G401 (cell line): ENCODE data around the gene MX1. TPM values are rescaled to one million over a fixed set of nuclear protein-coding genes. Genes with fewer than 3 reads are reported as not detected.

Experiments
- DNase-seq: peaks from one replicate; pipeline ENCODE4 v3.0.0-alpha.2; 2015; ENCODE audit warnings: low spot score
- in situ Hi-C: cut with HindIII; loops from 2 replicates; pipeline ENCODE4 v1.10.0; 2016; ENCODE audit warnings: low sequenced_read_pairs, mixed read lengths
- total RNA-seq: library from RNA; depleted of rRNA; stranded (reverse); fragments of >200 nt; shearing (Covaris generic); gene quantifications from 2 replicates; pipeline ENCODE4 v1.2.3, GENCODE V29; 2014

The MX1 gene
- total RNA-seq, 1 experiment from 2014 or later: not detected

DNA sequence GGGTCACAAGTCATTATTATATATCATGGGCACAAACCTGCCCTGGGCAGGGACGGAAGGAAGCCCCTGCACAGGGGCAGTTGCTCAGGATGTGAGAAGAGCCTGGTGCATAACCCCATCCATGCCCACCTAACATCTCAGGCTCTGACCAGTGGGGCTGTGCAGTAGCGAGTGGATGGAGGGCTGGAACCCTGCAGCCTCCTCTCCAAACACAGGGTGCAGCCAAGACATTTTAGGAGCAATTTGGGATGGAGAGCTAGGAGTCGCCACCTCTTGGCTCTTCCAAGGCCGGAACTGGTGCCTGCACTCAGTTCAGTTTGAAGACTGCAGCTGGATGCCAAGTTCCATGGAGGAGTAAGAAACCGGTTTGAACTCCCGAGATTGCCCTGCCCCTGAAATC lies 2.8 kb downstream of the MX1 start:
- DNase-seq: no peak
- in situ Hi-C loops: no loop called here

DNA sequence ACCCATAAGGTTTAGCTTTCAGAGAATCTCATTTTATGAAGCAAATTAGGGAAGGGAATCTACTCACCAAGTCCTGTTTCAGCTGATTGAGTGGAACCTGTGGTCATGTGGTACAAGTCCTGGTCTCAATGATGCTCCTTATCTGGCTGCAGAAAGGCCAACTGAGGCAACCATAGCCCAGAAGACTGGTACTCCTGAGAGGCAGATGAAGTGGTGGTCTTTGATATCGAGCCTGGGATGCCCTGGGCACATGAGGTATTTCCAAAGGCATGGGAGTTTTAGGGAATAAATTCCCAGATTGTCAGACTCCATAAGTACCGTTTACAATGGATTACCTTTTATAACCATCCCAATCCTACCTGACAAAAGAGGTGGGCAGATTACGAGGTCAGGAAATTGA lies 3.3 kb downstream of the MX1 start:
- DNase-seq: no peak
- in situ Hi-C loops: no loop called here

DNA sequence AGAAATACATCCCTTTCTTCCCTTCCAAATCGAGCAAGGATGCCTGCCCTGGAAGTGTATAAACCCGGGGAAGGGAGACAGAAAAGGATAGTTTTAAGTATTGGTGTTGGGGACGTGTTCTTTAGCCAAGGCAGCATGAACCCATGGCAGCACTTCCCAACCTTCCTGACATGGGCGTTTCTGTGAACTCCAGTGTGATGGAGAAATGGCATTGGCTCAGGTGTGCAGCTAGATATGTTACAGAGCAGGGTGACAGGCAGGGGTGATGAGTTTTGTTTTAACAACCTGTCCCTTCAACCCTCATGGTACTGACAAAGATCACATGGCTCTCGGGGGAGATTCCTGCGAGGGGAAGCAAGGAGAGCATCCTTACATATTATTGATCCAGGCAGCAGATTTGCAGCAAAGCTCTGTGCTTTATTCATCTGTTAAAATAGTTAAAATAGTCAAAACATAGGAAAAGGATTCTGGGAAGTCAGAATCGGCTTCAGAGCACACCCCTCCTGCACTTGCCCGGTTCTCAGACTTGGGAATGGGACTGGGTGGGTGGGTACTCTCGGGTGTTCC lies 4.0 kb downstream of the MX1 start:
- in situ Hi-C loops: no loop called here

DNA sequence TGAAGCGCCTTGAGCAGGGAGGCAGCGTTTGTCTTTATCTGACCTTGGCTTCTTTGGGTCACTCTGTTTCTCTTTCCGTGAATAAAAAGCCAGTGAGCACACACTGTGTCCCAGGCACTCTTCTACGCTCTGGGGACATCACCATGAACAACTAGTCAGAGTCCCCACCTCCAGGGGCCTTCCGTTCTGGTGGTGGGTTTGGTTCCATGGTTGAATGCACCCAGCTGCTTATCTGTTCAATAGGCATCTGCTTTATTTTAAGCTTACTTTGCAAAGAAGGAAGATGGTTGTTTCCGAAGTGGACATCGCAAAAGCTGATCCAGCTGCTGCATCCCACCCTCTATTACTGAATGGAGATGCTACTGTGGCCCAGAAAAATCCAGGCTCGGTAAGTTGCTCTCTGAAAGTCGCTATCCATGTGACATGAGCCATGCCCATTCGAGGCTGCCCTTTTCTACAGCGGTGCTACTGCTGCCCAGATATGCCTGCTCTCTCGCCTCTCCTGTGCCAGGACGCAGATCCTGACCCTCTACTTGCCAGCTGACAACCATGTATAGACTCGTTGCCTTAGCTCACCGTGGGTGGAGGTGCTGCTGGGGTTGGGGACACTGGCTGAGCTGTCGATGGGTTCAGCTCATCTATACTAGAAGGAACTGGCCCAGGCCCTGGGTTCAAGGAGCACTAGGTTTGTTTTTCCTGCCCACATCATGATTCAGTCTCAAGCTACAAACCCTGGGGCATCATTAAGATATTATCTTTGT lies 5.9 kb downstream of the MX1 start:
- in situ Hi-C loops: no loop called here

More for the DNA sequence above, 4.0 kb downstream of the MX1 start:
- no peak for DNase-seq

DNA sequence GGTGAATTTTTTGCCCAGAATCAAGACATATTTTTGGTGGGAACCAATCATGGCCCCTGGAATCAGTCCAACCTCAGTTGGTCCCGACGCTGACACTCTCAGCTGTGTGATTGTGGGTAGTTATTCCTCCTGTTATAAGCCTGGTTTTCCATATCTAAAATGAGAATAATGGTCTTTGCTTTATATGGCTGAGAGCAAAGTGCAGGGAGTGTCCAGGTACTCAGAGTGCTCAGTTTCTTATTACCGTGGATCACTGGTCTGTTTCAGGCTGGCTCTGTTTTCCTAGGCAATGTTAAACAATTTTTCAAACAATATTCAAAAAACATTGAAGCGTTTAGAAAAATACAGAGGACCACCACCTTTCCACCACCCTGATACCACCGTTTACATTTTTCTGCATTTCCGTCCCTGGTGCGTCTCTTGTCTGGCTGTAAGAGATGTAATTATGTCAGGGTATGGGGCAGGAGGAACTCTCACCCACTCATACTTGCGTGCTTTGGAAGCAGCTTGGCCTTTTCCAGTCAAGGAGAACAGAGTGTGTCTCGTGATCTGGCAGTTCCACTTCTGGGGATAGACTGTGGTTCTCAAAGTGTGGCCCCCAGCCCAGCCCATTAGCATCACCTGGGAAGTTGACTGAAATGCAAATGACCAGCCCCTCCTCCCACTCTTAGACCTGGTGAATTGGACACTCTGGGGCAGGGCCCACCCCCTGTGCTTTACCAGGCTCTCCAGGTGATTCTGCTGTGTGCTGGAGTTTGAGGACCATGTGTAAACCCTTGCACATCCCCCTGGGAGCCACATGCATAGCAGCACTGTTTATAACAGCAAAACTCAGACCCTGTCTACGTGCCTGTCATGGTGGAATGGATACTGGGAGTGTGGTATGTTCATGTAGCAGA lies 6.8 kb downstream of the MX1 start:
- no peak for DNase-seq

More for the DNA sequence above, 5.9 kb downstream of the MX1 start:
- no peak for DNase-seq

DNA sequence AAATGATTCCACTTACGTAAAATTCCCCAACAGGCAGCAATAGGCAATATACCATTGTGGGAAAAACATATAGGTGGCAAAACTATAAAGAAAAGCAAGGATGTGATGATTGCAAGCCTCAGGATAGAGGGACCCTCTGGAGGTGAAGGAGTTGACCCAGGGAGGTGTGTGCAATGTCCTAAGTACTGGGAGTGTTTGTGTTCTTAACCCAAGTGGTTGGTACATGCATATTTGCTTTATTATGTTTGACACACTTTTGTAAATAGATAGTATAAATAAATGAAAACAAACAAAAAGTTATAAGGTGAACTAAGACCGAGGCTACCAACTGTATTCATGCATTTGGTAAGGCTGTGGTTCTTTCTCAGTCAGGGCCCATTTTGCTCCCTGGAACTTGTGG lies 7.5 kb downstream of the MX1 start:
- in situ Hi-C loops: no loop called here
- no peak for DNase-seq

More for the DNA sequence above, 6.8 kb downstream of the MX1 start:
- in situ Hi-C loops: no loop called here

DNA sequence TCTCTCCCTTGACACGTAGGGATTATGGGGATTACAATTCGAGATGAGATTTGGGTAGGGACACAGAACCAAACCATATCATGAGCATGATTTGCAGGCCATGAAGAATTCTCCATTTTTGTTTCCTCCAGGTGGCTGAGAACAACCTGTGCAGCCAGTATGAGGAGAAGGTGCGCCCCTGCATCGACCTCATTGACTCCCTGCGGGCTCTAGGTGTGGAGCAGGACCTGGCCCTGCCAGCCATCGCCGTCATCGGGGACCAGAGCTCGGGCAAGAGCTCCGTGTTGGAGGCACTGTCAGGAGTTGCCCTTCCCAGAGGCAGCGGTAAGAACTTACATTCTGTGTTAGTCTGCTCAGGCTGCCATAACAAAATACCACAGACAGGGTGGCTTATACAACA lies 9.7 kb downstream of the MX1 start:
- DNase-seq: no peak
- in situ Hi-C loops: no loop called here

DNA sequence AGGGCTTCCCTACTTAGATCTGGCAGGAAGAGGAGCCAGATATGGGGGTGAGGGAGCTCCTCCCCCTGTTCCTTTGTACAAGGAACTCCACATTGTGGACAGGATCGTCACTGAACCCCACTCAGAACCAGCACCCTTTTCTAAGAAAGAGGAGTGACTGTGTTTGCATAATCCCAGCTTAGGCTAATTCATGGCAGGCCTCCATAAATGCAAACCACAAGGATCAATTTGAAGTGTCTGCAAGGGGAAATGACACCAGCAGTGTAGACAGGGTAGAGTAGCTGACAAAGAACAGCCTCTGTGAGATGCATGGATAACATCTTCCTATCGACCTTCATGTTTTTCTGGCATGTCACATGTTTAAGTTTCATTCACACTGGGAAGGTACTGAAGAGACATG lies 11.7 kb downstream of the MX1 start:
- in situ Hi-C loops: no loop called here

DNA sequence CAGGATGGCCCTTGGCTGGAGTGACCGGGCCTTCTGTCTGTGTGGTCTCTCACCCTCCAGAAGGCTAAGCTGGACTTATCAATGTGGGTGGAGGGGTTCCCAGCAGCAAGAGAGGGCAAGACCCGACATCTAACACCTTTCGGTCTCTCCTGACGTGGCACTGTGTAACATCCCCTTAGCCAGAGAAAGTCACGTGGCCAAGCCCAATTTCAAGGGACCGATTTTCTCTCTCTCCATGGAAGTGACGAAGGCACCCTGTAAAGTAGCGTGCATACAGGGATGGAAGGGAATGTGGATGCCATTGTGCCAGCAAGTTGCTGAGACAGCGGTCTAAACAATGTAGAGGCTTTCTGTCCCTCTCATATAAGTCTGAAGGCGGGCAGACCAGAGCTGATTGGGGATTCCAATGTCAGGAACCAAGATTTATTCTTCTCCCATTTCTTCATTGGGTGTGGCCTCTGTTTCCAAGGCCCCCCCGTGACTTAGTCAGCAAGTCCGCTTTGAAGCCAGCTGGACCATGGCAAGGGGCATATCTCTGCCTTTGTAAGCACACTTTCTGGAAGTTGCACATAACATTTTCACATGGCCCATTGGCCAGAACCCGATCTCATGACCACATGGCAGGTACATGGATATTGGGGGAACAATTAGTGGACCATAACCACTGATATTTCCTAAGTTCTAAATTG lies 12.5 kb downstream of the MX1 start:
- in situ Hi-C loops: no loop called here
- DNase-seq: no peak

More for the DNA sequence above, 11.7 kb downstream of the MX1 start:
- no peak for DNase-seq

DNA sequence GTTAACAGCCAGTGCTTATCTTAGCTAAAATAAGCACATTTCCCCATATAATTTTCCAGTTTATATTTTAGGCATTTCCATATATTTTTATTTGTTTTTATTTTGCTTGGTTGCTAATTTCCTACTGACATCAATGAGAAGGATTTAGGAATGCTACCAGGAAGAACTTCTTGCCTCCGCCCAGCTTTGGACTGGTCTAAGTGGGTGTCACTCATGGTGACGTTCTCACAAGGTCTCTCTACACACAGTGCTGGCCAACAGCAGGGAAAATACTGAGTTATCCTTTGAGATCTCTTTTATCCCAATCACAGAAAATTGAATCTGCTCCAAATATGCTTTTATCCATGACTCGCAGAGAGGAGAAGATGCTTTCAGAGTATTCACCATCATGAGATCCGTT lies 13.2 kb downstream of the MX1 start:
- no peak for DNase-seq
- in situ Hi-C loops: no loop called here

DNA sequence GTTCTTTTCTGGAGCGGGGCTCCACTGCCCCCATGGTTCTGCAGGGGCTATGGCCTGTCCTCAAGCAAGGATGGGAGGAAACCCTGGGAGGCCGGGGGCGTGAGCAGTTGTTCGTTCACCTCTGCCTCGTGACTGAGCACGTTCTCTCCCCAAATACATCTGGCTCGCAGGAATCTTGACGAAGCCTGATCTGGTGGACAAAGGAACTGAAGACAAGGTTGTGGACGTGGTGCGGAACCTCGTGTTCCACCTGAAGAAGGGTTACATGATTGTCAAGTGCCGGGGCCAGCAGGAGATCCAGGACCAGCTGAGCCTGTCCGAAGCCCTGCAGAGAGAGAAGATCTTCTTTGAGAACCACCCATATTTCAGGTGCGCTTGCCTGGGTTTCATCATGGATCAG lies 15.5 kb downstream of the MX1 start:
- no peak for DNase-seq
- in situ Hi-C loops: no loop called here

DNA sequence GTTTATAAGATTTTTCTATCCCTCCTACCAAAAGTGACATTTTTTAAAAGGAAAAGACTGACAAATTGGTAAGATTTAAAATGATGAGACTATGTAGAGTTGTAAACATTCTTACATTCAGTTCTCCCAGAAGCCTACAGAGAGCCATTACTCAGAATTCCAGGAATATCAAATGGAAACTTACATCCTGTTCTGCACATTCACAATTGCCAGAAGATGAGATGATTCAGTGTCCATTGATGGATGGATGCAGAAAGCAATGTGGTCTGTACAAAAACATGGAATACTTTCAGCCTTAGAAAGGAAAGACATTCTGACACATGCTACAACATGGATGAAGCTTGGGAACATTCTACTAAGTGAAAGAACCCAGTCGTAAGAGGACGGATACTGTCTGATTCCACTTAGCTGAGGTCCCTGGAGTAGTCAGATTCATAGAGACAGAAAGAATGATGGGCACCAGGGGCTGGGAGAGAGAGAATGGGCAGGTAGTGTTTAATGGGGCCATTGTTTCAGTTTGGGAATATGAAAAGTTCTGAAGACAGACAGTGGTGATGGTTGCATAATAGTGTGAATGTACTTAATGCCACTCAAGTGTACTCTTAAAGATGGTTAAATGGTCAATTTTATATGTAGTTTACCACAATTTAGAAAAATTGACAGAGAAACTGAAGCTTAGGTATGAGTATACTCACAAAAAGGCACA lies 16.6 kb downstream of the MX1 start:
- no peak for DNase-seq
- in situ Hi-C loops: no loop called here

DNA sequence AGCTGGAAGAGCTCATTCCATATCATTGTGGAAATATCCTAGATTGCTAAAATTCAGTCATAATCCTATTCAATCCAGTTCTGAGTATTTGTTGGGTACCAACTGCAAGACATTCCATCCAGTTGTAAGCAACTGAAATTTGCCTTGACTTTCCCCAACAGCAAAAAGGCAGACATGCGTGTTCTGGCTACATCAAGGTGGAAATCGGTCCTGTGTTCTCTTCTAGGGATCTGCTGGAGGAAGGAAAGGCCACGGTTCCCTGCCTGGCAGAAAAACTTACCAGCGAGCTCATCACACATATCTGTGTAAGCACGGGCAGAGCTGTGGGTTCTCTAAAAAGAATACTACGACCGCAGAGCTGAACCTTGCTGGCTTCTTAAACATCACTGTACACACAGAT lies 17.5 kb downstream of the MX1 start:
- in situ Hi-C loops: no loop called here
- DNase-seq: no peak

DNA sequence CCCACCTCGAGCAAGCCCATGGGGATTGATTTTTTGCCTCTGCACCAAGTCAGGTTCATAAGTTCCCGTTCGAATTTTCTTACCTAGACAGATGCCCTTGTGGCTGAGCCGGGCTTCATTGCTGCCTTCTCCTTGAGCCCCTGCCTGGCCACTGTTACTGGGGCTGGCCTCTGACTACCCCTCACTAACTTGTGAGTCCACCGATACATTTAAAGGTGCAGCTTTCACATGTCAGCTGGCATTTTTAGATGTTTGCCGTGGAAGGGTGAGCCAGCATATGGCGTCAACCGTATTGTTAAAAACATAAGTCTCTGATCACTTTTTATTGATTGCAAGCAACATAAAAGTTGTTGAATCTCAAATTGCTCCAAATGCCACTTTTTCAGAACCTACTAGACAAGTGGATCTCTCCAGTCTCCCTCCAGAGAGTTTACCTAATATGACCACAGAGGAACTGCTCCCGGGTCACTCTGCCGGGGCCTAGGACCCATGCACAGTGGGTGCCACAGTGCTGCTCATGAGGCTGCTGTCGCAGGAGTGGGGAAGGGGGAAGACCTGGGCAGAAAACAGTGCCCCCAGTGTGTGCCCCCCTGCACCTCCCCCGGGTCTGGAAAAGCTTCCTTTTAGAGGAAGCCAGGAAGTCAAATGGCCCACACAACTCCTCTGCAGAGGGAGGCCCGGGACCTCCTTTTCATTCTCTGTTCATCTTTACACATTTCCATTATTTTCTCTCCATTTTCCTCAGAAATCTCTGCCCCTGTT lies 18.8 kb downstream of the MX1 start:
- DNase-seq: no peak
- in situ Hi-C loops: no loop called here

DNA sequence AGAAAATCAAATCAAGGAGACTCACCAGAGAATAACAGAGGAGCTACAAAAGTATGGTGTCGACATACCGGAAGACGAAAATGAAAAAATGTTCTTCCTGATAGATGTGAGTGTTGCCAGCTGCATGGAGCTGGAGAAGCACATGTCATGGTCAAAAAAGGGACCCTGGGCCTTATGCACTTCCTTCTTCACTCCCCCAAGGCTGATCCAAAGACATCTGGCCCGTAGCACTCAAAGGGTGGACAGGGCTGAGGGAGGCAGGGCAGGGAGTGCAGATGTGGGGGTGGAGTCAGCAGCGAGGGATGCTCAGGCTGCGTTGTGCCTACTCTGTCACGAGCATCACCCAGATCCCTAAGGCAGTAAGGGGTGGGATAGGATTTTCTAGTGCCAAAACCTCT lies 19.4 kb downstream of the MX1 start:
- no peak for DNase-seq
- in situ Hi-C loops: no loop called here

DNA sequence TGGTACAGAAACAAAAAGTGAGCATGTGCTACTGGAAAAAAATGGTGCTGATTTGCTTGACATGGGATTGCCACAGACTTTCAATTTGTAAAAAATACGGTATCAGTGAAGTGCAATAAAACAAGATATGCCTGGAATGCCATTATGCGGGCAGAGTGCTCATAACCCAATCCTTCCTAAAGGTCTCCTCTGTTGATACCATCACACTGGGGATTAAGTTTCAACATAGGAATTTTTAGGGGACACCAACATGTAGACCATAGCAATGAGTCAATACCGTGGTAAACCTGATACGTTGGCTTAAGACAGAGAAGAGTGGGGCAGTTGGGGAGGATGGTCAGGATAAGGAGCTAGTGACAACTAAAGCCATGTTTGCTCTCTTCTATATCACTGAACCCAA lies 20.5 kb downstream of the MX1 start:
- in situ Hi-C loops: no loop called here
- DNase-seq: no peak

DNA sequence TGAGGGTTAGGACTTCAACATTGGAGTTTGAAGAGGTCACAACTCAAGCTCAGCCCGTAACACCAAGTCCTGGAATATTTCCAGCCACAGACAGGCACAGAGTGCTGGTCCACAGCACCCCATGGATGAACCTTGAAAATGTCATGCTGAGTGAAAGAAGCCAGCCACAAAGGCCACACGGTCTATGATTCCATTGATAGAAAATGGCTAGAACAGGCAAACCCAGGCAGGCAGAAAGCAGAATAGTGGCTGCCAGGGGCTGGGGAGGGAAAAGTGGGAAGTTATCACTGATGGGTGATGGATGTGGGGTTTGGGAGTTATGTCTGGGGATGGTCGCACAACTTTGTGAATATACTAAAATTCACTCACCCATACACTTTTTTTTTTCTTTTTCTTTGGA lies 21.3 kb downstream of the MX1 start:
- in situ Hi-C loops: no loop called here
- DNase-seq: no peak

DNA sequence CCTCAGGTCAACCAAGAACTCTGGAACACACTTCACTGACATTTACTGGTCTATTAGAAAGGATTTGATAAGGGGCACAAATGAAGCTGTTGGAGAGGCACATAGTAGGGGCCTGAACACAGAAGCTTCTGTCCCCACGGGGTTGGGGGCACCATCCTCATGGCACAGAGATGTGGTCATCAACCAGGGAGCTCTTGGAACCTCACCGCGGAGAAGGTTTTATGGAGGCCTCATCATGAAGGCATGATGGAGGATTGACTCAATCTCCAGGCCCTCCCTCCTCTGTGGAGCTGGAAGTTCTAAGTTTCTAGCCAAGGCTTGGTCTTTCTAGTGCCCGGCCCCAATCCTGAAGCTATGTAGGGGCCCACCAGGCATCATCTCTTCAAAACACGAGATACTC lies 23.6 kb downstream of the MX1 start:
- in situ Hi-C loops: no loop called here

More for the DNA sequence above, 23.6 kb downstream of the MX1 start:
- no peak for DNase-seq
